Measurements from ENCODE around the gene ABHD10.

Gene ABHD10

DNA sequence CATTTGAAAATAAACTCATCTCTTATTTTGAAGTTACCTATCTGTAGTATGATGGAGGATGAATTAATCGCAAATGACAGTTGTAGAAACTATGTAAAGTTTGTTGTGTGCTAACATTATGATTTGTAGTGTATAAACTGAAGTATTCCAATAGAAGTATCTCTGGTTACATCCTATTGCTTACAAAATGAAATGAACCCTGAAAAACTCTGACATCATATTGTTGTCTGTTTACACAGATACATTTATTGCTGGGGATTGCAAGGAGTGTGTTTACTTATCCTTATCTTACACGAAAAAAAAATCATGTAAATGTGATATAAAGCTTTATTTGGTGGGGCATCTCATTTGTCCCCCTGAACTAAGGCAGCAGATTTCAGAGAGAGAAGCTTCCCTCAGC lies 2.6 kb upstream of the ABHD10 start:
- no peak overlapping the region for H3K4me2 ChIP-seq
- H3K4me3 ChIP-seq = no peak overlapping the region
- no peak overlapping the region for H3K9ac ChIP-seq
- peaks cover 8% of the 10 kb centered on the region for H4K20me1 ChIP-seq
- H3K27ac ChIP-seq = no peak overlapping the region
- H3K36me3 ChIP-seq = no peaks in the 10 kb centered on the region
- TF ChIP-seq Cebpa-rat (IDR thresholded peaks at IDR 0.05) = no peak
- peaks cover 17% of the 10 kb centered on the region for H3K4me1 ChIP-seq
- no peaks in the 10 kb centered on the region for H3K9me3 ChIP-seq
- H3K27me3 ChIP-seq = no peaks in the 10 kb centered on the region

DNA sequence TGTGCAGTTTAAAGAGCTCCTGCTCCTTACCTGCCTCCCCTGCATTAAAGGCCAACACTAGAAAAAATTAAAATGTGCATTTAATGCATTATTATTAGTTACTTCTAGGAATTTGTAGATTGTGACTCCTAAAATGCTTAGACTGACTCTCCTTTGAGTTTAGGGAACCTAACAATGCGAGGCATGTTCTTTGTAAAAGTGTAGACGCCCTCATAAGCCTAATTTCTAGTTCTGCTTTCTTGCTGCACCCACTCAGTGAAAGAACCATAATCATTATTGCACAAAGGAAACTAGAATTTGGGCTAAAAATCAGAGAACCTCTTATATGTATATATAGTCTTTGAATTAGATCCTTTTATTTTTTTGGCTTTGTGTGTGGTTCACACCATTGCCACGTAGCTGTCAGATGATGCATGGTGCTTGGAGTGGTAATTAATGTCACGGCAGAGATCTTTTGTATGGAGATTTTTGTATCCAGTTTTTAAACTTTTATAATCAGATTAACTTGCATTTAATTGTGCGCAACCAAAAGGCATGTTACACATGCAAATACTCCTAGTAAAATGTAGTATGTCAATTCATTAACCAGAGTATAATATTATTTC lies 710 bp downstream of the ABHD10 start:
- H3K4me1 ChIP-seq = peaks cover 24% of the 10 kb centered on the region
- no peaks in the 10 kb centered on the region for H3K9me3 ChIP-seq
- H3K4me3 ChIP-seq = peak overlapping the region; percentile 87
- H4K20me1 ChIP-seq = peaks cover 29% of the 10 kb centered on the region
- H3K9ac ChIP-seq = peak overlapping the region; percentile 91
- peak overlapping the region; percentile 90 for H3K27ac ChIP-seq
- TF ChIP-seq Cebpa-rat (IDR thresholded peaks at IDR 0.05) = no peak
- H3K27me3 ChIP-seq = no peaks in the 10 kb centered on the region
- peak overlapping the region; percentile 83 for H3K4me2 ChIP-seq
- peaks cover 10% of the 10 kb centered on the region; the same call in 1 of the 2 replicates for H3K36me3 ChIP-seq

DNA sequence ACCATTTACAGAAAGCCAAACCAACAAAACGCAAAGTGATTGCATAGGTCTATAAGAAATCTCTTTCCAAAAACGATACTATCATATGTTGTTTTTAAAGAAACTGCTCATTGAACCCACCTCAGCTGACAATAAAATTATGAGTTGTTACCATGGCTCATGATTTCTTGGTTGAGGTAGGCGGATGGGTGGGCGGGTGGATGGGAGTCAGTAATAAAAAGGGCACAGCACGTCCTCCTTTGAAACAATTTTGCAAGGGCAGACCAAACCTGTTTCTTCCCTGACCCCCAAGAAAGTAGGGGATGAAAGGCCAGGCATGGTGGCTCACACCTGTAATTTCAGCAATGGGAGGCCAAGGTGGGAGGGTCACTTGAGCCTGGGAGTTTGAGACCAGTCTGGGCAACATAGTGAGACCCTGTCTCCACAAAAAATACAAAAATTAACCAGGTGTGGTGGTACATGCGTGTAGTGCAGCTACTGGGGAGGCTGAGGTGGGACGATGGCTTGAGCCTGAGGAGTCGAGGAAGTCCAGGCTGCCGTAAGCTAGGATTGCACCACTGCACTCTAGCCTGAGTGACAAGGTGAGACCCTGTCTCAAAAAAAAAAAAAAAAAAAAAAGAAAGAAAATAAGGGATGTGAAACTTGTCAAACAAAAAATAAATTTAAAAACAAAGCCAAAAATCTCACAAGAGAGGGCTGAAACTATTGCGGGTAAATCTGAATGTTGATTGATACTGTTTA lies 2.1 kb downstream of the ABHD10 start:
- peaks cover 22% of the 10 kb centered on the region; the same call in 1 of the 2 replicates for H3K36me3 ChIP-seq
- peaks cover 24% of the 10 kb centered on the region for H3K4me1 ChIP-seq
- H3K27ac ChIP-seq = no peak overlapping the region
- H3K4me3 ChIP-seq = peak overlapping the region; percentile 8; the same call in 1 of the 2 replicates
- H3K9me3 ChIP-seq = no peaks in the 10 kb centered on the region
- H3K27me3 ChIP-seq = no peaks in the 10 kb centered on the region
- peaks cover 40% of the 10 kb centered on the region for H4K20me1 ChIP-seq
- no peak for TF ChIP-seq Cebpa-rat (IDR thresholded peaks at IDR 0.05)
- peak overlapping the region; percentile 83 for H3K4me2 ChIP-seq
- no peak overlapping the region for H3K9ac ChIP-seq

DNA sequence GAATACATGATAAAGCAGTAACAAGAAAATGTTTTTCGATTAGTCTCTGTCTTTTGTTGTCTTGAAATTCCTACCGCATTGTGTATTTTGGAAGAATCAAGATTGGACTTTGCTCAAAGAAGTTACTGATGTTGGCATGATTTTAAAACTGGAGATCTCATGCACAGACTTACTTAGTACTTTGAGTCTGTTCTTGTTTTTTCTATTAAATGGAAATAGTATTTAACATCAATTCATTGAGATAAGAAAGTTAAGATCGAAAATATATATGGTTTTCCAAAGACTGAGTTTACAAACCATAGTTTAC lies 2.6 kb downstream of the ABHD10 start:
- peaks cover 24% of the 10 kb centered on the region for H3K4me1 ChIP-seq
- H3K9me3 ChIP-seq = no peaks in the 10 kb centered on the region
- H3K9ac ChIP-seq = no peak overlapping the region
- no peaks in the 10 kb centered on the region for H3K27me3 ChIP-seq
- peaks cover 27% of the 10 kb centered on the region for H3K36me3 ChIP-seq
- no peak overlapping the region for H3K4me3 ChIP-seq
- peak overlapping the region; percentile 83 for H3K4me2 ChIP-seq
- peaks cover 45% of the 10 kb centered on the region for H4K20me1 ChIP-seq
- H3K27ac ChIP-seq = no peak overlapping the region
- TF ChIP-seq Cebpa-rat (IDR thresholded peaks at IDR 0.05) = no peak

DNA sequence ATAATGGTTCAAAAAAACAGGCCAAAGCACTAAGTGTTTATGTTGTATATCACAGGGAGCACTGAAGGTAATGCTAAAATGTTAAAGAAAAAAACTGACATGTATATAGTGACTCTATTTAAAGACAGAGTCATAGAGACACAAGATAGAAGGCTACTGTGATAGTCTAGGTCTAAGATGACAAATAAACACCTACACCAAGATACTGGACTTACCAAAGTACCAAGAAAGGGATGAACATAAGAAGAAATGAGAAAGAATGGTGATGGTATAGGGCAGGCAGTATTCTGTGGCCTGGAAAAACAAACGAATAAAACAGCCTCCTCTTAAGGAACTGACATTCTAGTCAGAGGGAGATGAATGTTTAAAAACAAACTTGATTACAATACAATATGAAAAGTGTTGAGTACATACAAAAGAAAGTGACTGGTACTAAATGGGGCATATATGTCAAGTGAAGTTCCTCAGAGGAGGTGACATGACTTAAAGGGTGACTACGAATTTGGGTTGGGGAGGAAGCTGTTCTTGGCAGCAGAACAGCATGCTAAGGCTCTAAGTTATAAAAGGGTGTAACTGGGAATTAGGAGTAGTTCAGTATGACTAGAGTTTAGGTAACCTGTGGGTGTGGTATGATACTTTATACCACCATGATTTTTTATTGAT lies 5.9 kb downstream of the ABHD10 start:
- no peak for TF ChIP-seq Cebpa-rat (IDR thresholded peaks at IDR 0.05)
- peaks cover 57% of the 10 kb centered on the region for H3K36me3 ChIP-seq

DNA sequence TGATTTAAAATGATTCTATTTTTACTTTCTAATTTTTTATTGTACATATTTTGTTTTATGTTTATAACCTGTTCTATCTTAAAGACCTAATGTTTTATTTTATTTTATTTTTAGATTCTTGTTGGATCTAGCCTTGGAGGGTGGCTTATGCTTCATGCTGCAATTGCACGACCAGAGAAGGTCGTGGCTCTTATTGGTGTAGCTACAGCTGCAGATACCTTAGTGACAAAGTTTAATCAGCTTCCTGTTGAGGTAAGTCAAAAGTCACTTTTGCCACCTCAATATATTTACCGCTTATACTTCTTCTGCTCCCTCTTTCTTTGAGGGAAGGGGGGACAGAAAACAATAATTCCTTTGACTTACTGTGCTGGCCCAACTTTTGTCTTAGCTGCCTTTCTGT lies 8.0 kb downstream of the ABHD10 start:
- no peak overlapping the region for H3K9ac ChIP-seq
- H3K4me1 ChIP-seq = peaks cover 2% of the 10 kb centered on the region
- H3K4me2 ChIP-seq = no peak overlapping the region
- H3K9me3 ChIP-seq = no peaks in the 10 kb centered on the region
- no peaks in the 10 kb centered on the region for H3K27me3 ChIP-seq
- H3K36me3 ChIP-seq = peaks cover 64% of the 10 kb centered on the region
- TF ChIP-seq Cebpa-rat (IDR thresholded peaks at IDR 0.05) = no peak
- peaks cover 51% of the 10 kb centered on the region for H4K20me1 ChIP-seq
- H3K4me3 ChIP-seq = no peak overlapping the region
- H3K27ac ChIP-seq = no peak overlapping the region

More for the DNA sequence above, 5.9 kb downstream of the ABHD10 start:
- Histone ChIP-seq H4K20me1 (peaks cover 64% of the 10 kb centered on the region), H3K27me3 (no peaks in the 10 kb centered on the region), H3K27ac (no peak overlapping the region), H3K4me3 (no peak overlapping the region), H3K4me1 (peaks cover 22% of the 10 kb centered on the region), H3K9me3 (no peaks in the 10 kb centered on the region), H3K4me2 (no peak overlapping the region), H3K9ac (no peak overlapping the region)

DNA sequence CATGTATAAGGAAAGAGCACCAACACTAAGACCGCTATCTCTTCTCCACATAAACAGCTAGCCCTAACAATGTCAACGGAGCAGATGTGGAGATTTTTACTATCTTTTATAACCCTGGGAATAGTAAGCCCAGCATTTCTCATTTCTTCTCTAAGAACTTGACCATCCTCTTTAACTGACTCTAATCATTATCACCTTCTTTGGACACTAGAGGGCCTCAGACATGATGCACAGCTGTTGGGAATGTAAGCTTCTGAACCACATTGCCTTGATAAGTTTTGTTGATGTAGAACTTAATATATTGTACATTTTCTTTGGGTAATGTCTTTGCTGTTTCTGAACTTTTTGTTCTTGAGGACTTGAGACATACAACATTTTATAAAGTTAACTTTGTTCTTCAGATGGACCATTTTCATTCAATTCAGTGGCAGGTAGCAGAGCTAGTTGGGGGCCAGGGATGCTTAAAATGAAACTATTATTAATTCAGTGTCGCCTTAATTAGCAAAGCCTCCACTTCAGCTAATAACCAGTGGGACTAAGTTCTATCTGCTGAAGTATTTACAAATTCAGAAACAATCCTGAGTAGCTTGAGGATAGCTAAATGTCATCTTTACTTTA lies 10.3 kb downstream of the ABHD10 start:
- H3K4me1 ChIP-seq = no peaks in the 10 kb centered on the region
- no peak overlapping the region for H3K9ac ChIP-seq
- H3K4me3 ChIP-seq = no peak overlapping the region
- no peak for TF ChIP-seq Cebpa-rat (IDR thresholded peaks at IDR 0.05)
- no peaks in the 10 kb centered on the region for H3K27me3 ChIP-seq
- peaks cover 69% of the 10 kb centered on the region for H3K36me3 ChIP-seq
- H3K27ac ChIP-seq = no peak overlapping the region
- no peak overlapping the region for H3K4me2 ChIP-seq
- H3K9me3 ChIP-seq = no peaks in the 10 kb centered on the region
- peaks cover 38% of the 10 kb centered on the region for H4K20me1 ChIP-seq

DNA sequence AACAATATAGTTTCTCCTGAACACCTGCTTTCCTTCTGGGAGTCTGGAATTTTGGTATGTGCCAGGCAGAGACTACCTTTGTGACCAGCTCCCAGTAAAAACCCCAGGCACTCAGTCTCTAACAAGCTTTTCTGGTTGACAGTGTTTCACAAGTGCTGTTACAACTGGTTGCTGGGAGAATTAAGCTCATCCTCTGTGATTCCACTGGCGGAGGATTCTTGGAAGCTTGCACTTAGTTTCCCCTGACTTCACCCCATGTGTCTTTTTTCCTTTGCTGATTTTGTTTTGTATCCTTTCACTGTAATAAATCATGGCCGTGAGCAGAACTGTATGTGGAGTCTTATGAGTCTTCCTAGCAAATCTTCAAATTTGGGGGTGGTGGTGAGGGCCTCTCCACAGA lies 14.2 kb downstream of the ABHD10 start:
- H3K36me3 ChIP-seq = peaks cover 32% of the 10 kb centered on the region
- no peaks in the 10 kb centered on the region for H3K9me3 ChIP-seq
- TF ChIP-seq Cebpa-rat (IDR thresholded peaks at IDR 0.05) = no peak
- no peak overlapping the region for H3K4me3 ChIP-seq
- H3K4me1 ChIP-seq = no peaks in the 10 kb centered on the region
- no peak overlapping the region for H3K4me2 ChIP-seq
- no peak overlapping the region for H3K9ac ChIP-seq
- no peak overlapping the region for H3K27ac ChIP-seq
- H3K27me3 ChIP-seq = peaks cover 12% of the 10 kb centered on the region
- H4K20me1 ChIP-seq = peaks cover 13% of the 10 kb centered on the region; the same call in 1 of the 2 replicates

DNA sequence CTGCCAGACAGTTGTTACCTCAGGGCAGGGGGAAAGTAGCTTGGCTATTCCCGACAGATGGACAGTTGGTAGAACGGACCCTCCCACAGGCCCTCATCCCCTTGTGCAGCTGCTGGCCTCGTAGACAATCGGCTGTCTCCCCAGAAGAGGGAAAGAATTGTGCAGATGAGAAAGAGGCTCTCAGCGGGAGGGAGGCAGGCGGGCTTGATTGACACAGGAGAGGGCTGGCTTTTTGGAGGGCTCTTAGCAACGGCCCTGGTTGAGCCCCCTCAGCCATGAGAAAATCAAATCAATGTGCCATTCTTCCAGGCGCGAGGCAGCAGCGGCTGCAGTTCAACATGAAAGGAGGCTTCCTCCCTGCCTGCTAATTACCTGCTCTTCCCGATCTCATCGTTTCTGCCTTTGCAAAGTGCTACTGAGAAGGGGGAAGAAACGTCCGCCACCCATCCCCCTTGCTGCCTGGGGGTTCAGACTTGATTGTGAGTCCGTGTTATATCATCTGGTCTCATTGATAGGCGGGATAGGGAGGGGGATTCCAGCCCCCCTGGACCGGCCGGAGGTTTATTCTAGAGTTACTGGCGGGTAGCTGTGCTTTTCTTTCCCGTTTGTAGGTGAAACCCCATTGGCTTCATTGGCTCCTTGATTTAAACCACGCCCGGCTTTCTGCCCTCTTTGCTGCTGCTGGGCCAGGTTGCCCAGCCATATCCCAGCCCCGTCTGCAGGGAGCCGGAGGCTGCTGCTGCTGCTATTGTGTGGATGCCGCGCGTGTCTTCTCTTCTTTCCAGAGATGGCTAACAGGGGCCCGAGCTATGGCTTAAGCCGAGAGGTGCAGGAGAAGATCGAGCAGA lies 20.0 kb downstream of the ABHD10 start, which contains the start of gene TAGLN3:
Gene TAGLN3 (plus strand): TSS at position 287 of the 848 bp plus-strand sequence. CDS start 501 bp downstream, at position 788.
- peaks cover 14% of the 10 kb centered on the region for H3K4me1 ChIP-seq
- H3K27ac ChIP-seq = no peak within 1 kb of the TSS
- TF ChIP-seq Cebpa-rat (IDR thresholded peaks at IDR 0.05) = no peak
- peaks cover 48% of the 10 kb centered on the region for H3K27me3 ChIP-seq
- peaks cover 10% of the 10 kb centered on the region; the same call in 1 of the 2 replicates for H4K20me1 ChIP-seq
- no peak within 1 kb of the TSS for H3K9ac ChIP-seq
- peak within 1 kb of the TSS; percentile 31 for H3K4me2 ChIP-seq
- H3K36me3 ChIP-seq = no peaks in the 10 kb centered on the region
- no peaks in the 10 kb centered on the region for H3K9me3 ChIP-seq
- 0 out of 2 replicates have a peak within 1 kb of the TSS, but pooled peaks have one; percentile 6 for H3K4me3 ChIP-seq

All from BLaER1 (cell line).